Vagina (tissue), 2 donors: ENCODE results near the gene SLA2.

Source experiments
- POLR2A ChIP-seq, 2 donors: fragments of 450-650 bp; IDR thresholded peaks; one replicate each; pipeline ENCODE4 v1.6.1; 2017; ENCODE audit warnings: antibody characterized with exemption in 2 of 2, mild to moderate bottlenecking in 2 of 2, moderate library complexity in 2 of 2
- TF ChIP-seq, protein P1 (sequence below), 3 experiments: fragments of 450-650 bp in 2 of 3; fragments of 200-600 bp in 1 of 3; sonication (generic) in 1 of 3; IDR thresholded peaks; one replicate each; pipeline ENCODE4 v1.5.1; 2017 to 2019; ENCODE audit warnings: antibody characterized with exemption in 3 of 3, mild to moderate bottlenecking in 2 of 3, moderate library complexity in 2 of 3

DNA sequence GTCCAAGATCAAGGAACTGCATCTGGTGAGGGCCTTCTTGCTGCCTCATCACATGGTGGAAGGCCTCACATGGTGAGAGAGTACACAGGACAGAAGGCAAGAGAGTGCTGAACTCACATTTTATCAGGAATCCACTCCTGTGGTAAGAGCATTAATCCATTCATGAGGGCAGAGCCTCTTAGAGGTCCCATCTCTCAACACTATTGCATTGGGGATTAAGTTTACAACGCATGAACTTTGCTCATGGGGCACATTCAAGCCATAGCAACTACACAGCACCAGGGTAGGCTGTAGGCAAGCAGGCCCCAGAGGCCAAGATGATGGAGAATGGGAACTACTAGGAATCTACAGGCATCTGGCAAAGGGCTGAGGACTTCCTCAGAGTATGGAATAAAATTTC is 82.6 kb downstream of the SLA2 start:
- TF ChIP-seq, protein P1, sequence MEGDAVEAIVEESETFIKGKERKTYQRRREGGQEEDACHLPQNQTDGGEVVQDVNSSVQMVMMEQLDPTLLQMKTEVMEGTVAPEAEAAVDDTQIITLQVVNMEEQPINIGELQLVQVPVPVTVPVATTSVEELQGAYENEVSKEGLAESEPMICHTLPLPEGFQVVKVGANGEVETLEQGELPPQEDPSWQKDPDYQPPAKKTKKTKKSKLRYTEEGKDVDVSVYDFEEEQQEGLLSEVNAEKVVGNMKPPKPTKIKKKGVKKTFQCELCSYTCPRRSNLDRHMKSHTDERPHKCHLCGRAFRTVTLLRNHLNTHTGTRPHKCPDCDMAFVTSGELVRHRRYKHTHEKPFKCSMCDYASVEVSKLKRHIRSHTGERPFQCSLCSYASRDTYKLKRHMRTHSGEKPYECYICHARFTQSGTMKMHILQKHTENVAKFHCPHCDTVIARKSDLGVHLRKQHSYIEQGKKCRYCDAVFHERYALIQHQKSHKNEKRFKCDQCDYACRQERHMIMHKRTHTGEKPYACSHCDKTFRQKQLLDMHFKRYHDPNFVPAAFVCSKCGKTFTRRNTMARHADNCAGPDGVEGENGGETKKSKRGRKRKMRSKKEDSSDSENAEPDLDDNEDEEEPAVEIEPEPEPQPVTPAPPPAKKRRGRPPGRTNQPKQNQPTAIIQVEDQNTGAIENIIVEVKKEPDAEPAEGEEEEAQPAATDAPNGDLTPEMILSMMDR (IDR thresholded peaks at IDR 0.05): no peak
- TF ChIP-seq POLR2A (IDR thresholded peaks at IDR 0.05): no peak
